Endodermal cell (in vitro differentiated cells): ENCODE measurements around the gene MAGT1. TPM values are rescaled to one million over a fixed set of nuclear protein-coding genes. Genes with fewer than 3 reads are reported as not detected.

ENCODE experiments used
- DNase-seq: peaks from one replicate; pipeline ENCODE4 v3.0.0-alpha.2; 2017
- H3K27ac ChIP-seq: 2 replicates; pipeline ENCODE4 v1.5.1; 2013; ENCODE audit warnings: mild to moderate bottlenecking, low read depth, low read length, moderate library complexity
- H3K27me3 ChIP-seq: 2 replicates; pipeline ENCODE4 v1.6.1; 2013; ENCODE audit warnings: mild to moderate bottlenecking, low read length, moderate library complexity; ENCODE audit not compliant: insufficient read depth, control insufficient read depth, poor library complexity, severe bottlenecking
- H3K36me3 ChIP-seq: 2 replicates; pipeline ENCODE4 v1.7.0; 2013; ENCODE audit warnings: mild to moderate bottlenecking, low read length, moderate library complexity; ENCODE audit not compliant: control insufficient read depth, insufficient read depth
- H3K4me1 ChIP-seq: one replicate; pipeline ENCODE4 v1.7.0; 2013; ENCODE audit warnings: low read length; ENCODE audit not compliant: control insufficient read depth, insufficient read depth
- H3K4me3 ChIP-seq: 2 replicates; pipeline ENCODE4 v1.5.1; 2013; ENCODE audit warnings: mild to moderate bottlenecking, low read length, moderate library complexity
- H3K9ac ChIP-seq: 2 replicates; pipeline ENCODE4 v1.6.1; 2013; ENCODE audit warnings: mild to moderate bottlenecking, low read length, moderate library complexity; ENCODE audit not compliant: poor library complexity, severe bottlenecking; ENCODE audit errors: extremely low read depth
- H3K9me3 ChIP-seq: 2 replicates; pipeline ENCODE4 v1.6.1; 2013; ENCODE audit warnings: mild to moderate bottlenecking, low read length, moderate library complexity; ENCODE audit not compliant: control insufficient read depth
- H3K27ac Mint-ChIP-seq: 2 replicates; pipeline ENCODE4 v1.8.0; 2020; ENCODE audit warnings: mixed read lengths
- H3K27me3 Mint-ChIP-seq: 2 replicates; pipeline ENCODE4 v1.8.0; 2021; ENCODE audit warnings: mild to moderate bottlenecking, mixed read lengths; ENCODE audit not compliant: insufficient read depth
- H3K36me3 Mint-ChIP-seq: 2 replicates; pipeline ENCODE4 v1.8.0; 2020; ENCODE audit warnings: low read depth, mixed read lengths
- H3K4me1 Mint-ChIP-seq: 2 replicates; pipeline ENCODE4 v1.8.0; 2020; ENCODE audit warnings: mixed read lengths
- H3K4me3 Mint-ChIP-seq: 2 replicates; pipeline ENCODE4 v1.8.0; 2020; ENCODE audit warnings: mild to moderate bottlenecking, moderate library complexity, mixed read lengths
- H3K9me3 Mint-ChIP-seq: 2 replicates; pipeline ENCODE4 v1.8.0; 2020; ENCODE audit warnings: mild to moderate bottlenecking, mixed read lengths
- WGBS, 2 experiments: methylation state at CpG; one replicate each; pipeline versions ENCODE4 v1.1.5 to v1.1.7; 2013; ENCODE audit warnings: missing lambda C conversion rate in 2 of 2, mixed read lengths in 1 of 2; ENCODE audit not compliant: insufficient coverage in 1 of 2, insufficient read length in 1 of 2; 5-methylcytosine and 5-hydroxymethylcytosine counted together
- total RNA-seq, 2 donors: library from RNA; stranded (reverse); fragmentation: NEBNext Ultra II Directional in 1 of 2; extraction: Animal tissue kit (Norgen Biotek cat#: 25700) in 1 of 2; gene quantifications; 2 replicates in 1 of 2; 3 replicates in 1 of 2; pipeline ENCODE4 v1.2.1, GENCODE V29; 2021
- TF ChIP-seq, protein P1 (sequence below): fragments of 200-600 bp; sonication (generic); conservative IDR thresholded peaks from 2 replicates; pipeline ENCODE4 v1.5.0; 2021; ENCODE audit warnings: antibody characterized with exemption, mild to moderate bottlenecking

The MAGT1 gene
- total RNA-seq, 2 donors from 2014 or later = 40.0 to 54.1 TPM

DNA sequence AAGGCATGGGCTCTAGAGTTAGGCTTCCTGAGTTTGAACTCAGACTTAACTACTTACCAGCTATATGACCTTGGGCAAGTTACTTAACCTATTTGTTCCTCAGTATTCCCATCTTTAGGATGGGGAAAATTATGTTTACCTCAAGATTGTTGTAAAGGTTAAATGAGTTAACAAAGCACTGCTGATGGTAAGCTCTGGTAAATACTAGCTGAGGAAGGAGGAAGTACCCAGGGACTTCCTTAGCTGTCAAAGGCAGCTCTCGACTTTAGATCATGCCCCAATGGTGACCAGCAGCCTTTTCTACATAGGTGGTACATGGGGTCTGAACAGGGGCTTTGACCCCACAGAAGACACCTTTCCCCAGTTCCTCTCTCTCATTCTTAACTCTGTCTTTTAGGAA, 35.3 kb upstream of the MAGT1 start:
- Mint-ChIP-seq H3K27ac (no peak overlapping the region), H3K36me3 (peaks cover 4% of the 10 kb centered on the region), H3K4me1 (no peaks in the 10 kb centered on the region), H3K4me3 (no peak overlapping the region), H3K27me3 (no peaks in the 10 kb centered on the region), H3K9me3 (peaks cover 53% of the 10 kb centered on the region)
- H3K4me3 ChIP-seq = no peak overlapping the region
- H3K4me1 ChIP-seq = no peaks in the 10 kb centered on the region
- H3K27ac ChIP-seq = no peak overlapping the region
- H3K36me3 ChIP-seq = no peaks in the 10 kb centered on the region
- no peaks in the 10 kb centered on the region for H3K27me3 ChIP-seq
- no peaks in the 10 kb centered on the region for H3K9me3 ChIP-seq
- no peak for DNase-seq
- TF ChIP-seq, protein P1, sequence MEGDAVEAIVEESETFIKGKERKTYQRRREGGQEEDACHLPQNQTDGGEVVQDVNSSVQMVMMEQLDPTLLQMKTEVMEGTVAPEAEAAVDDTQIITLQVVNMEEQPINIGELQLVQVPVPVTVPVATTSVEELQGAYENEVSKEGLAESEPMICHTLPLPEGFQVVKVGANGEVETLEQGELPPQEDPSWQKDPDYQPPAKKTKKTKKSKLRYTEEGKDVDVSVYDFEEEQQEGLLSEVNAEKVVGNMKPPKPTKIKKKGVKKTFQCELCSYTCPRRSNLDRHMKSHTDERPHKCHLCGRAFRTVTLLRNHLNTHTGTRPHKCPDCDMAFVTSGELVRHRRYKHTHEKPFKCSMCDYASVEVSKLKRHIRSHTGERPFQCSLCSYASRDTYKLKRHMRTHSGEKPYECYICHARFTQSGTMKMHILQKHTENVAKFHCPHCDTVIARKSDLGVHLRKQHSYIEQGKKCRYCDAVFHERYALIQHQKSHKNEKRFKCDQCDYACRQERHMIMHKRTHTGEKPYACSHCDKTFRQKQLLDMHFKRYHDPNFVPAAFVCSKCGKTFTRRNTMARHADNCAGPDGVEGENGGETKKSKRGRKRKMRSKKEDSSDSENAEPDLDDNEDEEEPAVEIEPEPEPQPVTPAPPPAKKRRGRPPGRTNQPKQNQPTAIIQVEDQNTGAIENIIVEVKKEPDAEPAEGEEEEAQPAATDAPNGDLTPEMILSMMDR = no peak
- WGBS, 2 experiments = 71 to 100% methylated on average over 1 of the region's 1 CpG
- H3K9ac ChIP-seq = no peak overlapping the region

DNA sequence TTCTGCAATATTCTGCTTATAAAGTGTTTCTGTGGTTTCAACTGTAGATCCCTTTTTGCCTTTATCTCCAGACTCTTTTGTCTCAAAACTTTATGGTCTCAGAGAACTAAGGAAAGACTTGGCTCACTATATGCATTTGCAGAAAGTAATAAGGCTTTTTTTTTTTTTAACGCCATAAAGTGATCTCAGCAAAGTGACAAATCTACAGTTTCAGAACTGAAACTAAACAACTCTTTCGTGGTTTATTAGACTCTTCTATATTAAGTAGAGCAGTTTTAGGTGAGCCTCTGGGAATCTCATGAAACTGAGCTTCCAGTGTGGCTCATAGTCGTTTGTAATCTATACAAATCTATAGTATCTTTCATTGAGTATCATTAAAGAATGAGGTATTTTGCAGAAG, 30.5 kb upstream of the MAGT1 start:
- no peak overlapping the region for H3K4me3 ChIP-seq
- no peak overlapping the region for H3K27ac Mint-ChIP-seq
- no peaks in the 10 kb centered on the region for H3K36me3 Mint-ChIP-seq
- no peak overlapping the region for H3K9ac ChIP-seq
- H3K4me3 Mint-ChIP-seq = no peak overlapping the region
- no peak for DNase-seq
- no peaks in the 10 kb centered on the region for H3K4me1 Mint-ChIP-seq
- TF ChIP-seq, protein P1 = no peak
- 90% methylated on average over 2 of the region's 3 CpGs; no CpG with 5 or more reads in 1 of the 2 experiments for WGBS, 2 experiments
- no peaks in the 10 kb centered on the region for H3K36me3 ChIP-seq
- H3K27ac ChIP-seq = no peak overlapping the region
- H3K4me1 ChIP-seq = no peaks in the 10 kb centered on the region
- no peaks in the 10 kb centered on the region for H3K27me3 Mint-ChIP-seq
- peaks cover 54% of the 10 kb centered on the region for H3K9me3 Mint-ChIP-seq
- no peaks in the 10 kb centered on the region for H3K27me3 ChIP-seq
- no peaks in the 10 kb centered on the region for H3K9me3 ChIP-seq

DNA sequence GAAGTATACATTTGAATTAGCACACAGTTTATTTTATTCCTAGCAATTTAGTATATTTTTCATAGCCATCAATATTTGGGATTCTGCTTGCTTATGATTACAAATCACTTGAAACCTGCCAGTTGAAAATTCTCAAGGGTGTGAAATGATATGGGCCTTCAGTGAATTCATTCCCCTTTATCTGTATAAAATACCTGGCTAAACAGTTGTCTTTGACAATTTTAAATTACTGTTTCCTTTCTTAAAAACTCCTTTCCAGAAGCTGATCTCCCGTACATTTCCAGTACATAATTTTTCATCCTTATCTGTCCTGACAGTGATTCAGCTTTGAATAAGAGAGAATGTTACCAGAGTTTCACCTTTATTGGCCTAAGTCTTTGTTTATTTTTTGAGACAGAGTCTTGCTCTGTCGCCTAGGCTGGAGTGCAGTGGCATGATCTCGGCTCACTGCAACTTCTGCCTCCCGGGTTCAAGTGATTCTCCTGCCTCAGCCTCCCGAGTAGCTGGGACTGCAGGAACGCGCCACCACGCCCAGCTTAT, 29.2 kb upstream of the MAGT1 start:
- no peak for DNase-seq
- H3K27ac Mint-ChIP-seq = no peak overlapping the region
- no peak overlapping the region for H3K27ac ChIP-seq
- H3K9me3 Mint-ChIP-seq = peaks cover 46% of the 10 kb centered on the region
- no peak overlapping the region for H3K4me3 ChIP-seq
- H3K4me1 Mint-ChIP-seq = no peaks in the 10 kb centered on the region
- H3K36me3 Mint-ChIP-seq = no peaks in the 10 kb centered on the region
- no peak overlapping the region for H3K9ac ChIP-seq
- no peaks in the 10 kb centered on the region for H3K36me3 ChIP-seq
- no peaks in the 10 kb centered on the region for H3K9me3 ChIP-seq
- no peaks in the 10 kb centered on the region for H3K4me1 ChIP-seq
- TF ChIP-seq, protein P1 = no peak
- no peaks in the 10 kb centered on the region for H3K27me3 ChIP-seq
- 80 to 99% methylated on average over 1 to 7 of the region's 8 CpGs for WGBS, 2 experiments
- H3K4me3 Mint-ChIP-seq = no peak overlapping the region
- H3K27me3 Mint-ChIP-seq = no peaks in the 10 kb centered on the region
